IPS-NIHi7 (cell line): Measurements from ENCODE around the gene CD300A.
"Not testable (repeated sequence)": the region's sequence is repeated elsewhere in the genome, so short reads cannot be mapped to it uniquely, and the experiment has no call there.

Source experiments
- DNase-seq: peaks from one replicate; pipeline ENCODE4 v3.0.0; 2012; ENCODE audit warnings: mixed read lengths; ENCODE audit errors: extremely low spot score

The CD300A gene

GRCh38 chr17:74478420-74479100 lies 12.1 kb downstream of the CD300A start:
- no peak for DNase-seq

DNA sequence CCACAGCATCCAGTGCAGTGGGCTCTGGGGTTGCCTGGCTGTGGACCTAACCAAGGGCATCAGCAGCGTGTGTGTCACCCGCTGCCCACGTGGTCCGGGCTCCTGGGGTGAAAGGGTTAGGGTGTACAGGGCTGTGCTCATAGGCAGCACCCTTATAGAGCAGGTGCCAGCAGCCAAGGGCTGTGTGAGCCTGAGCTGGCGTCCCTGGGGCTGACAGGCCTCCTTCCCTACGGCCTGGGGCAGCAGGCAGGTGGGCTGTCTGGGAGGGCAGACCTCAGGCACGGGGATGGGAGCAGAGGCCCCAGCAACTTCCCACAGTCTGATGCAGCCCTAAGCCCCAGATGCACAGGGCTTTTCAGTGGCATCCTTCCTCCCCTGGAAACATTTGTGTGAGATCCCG lies 13.9 kb downstream of the CD300A start:
- no peak for DNase-seq

GRCh38 chr17:74481621-74482020 lies 15.2 kb downstream of the CD300A start:
- no peak for DNase-seq

DNA sequence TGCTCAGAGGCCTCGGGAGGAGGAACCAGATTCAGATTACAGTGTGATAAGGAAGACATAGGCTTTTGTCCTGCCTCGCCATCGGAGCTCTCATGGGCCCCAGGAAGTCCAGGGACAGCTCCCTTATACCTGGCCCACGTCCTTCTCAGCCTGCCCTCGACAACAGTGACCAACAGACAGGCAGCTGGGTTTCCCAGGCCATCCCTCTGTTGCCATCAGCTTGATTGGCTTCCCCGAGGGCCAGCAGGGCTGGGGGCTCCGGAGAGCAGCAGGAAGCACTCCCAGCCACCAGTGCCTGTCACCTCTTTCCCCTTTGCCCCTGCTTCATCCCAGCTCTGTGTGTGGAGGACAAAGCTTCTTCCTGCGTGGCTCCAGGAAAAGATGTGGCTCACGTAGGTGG lies 17.6 kb downstream of the CD300A start:
- DNase-seq: peak; percentile 14

DNA sequence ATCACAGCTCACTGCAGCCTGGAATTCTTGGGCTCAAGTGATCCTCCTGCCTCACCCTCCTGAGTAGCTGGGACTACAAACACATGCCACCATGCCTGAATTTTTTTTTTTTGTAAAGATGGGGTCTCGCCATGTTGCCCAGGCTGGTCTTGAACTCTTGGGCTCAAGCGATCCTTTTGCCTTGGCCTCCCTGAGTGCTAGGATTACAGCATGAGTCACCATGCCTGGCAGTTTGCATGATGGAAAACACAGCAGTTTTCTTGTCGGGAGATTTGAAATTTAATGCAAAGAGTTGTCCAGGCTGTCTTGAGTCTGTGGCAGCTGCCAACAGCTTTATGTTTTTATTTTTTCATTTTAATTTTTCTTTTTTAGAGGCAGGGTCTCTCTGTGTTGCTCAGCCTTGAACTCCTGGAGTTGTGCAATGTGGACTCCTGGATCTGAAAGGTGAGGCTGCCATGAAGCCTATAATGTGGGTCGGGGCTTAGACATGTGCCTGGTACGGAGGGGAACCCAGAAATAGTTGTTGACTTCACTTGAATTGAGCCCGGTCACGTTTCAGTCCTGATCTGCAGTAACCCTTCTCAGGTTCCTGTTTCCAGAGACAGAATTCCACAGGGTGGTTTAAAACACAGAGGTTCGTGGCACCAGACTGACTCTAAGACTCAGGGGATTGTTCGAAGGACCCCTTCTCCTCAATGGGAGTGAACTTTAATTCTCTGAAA lies 18.7 kb downstream of the CD300A start:
- DNase-seq: no peak

DNA sequence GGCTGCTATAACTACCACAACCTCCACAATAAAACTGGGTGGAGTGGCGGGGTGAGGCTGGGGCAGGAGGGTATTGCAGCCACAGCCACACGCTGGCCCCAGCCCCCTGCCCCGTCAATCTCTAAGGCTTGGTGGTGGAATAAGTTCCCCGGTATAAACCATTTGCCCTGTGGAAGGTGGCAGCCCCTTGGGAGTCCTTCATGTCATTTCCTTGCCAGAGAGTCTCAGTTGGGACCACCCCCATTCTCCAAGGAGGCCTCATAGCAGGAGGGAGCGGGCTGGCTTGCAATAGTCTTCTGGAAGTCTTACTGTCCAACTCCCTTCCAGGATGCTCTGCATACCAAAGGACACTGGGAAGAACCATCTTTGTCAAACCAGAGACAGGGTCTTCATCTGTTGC lies 19.4 kb downstream of the CD300A start:
- no peak for DNase-seq

DNA sequence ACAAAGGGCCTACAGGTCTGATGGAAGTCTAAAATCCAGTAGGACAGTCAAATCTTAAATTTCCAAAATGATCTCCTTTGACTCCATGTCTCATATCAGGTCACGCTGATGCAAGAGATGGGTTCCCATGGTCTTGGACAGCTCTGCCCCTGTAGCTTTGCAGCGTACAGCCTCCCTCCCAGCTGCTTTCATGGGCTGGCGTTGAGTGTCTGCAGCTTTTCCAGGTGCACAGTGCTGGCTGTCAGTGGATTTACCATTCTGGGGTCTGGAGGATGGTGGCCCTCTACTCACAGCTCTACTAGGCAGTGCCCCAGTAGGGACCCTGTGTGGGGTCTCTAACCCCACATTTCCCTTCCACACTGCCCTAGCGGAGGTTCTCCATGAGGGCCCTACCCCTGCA lies 21.8 kb downstream of the CD300A start:
- DNase-seq: not testable (repeated sequence)

DNA sequence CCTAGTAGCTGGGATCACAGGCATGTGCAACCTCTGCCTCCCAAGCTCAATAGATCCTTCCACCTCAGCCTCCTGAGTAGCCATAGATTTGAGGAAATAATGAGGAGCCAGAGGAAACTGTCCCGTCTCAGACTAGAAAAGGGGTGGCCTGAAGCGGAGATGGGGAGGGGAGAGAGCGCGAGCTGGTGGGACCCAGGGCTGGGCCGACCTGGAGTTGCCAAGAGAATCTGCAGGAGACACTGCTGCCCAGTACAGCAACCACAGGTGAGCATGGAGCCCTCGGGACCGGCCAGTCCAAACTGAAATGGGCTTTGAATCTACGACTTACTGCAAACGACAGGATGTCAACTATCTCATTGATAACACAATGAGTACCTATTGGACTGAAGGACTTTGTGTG lies 24.3 kb downstream of the CD300A start:
- no peak for DNase-seq

- no peak for DNase-seq
These were observed 25.2 kb downstream of the CD300A start for GRCh38 chr17:74491626-74492025.

DNA sequence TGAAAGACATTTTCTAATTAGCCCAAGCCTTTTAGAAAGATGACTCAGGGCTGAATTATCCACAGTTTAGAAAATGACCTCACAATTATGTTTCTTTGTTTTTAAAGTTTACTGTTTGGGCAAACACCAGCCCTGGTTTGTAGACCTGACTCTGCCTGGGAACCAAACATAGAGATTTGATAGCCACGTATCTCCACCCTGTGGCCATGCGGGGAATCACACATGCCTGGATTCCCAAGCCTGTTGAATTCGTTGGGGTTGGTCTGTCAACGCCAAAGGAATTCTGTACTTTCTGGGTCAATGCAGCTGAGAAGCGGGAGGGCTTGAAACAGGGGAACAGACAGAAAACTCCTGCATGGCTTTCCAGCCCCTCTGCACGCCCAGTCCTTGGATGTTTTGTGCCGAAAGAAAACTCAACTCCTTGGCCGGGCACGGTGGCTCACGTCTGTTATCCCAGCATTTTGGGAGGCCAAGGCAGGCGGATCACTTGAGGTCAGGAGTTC lies 26.9 kb downstream of the CD300A start:
- DNase-seq: peak; percentile 89

GRCh38 chr17:74497471-74497870 lies 31.0 kb downstream of the CD300A start:
- DNase-seq: no peak

DNA sequence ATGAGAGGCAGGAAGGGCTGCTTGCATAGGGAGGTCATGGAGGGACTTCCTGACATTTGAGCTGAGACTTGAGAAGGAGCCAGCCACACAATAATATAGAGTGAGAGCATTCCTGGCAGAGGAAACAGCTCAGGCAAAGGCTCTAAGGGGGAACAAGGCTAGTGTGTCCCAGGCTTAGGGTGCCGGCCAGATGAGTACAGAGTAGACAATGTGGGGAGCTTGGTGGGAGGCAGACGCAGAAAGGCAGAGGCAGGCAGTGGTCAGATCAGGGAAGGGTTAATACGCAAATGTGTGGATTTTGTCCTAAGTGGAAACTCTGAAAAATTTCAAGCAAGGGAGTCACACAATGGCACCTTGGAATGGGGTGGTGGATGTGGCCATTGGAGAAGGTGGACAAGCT lies 33.6 kb downstream of the CD300A start:
- DNase-seq: no peak

DNA sequence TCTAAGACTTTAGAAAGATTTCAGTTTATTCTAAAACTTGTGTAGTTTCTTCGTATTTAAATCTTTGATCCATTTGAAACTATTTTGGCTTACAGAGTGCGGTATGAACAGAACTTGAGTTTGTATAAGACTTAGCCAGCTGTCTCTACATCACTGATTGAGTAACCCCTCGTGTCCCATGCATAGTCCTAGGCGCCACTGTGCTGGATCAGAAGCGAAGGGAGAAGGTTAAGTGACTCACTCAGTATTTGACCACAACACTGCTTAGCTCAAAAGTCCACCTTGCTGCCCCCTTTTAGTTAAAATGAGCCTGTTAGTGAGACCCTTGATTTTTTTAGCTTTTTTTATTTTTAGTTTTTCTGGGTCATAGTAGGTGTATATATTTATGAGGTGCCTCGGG lies 36.4 kb downstream of the CD300A start:
- DNase-seq: no peak

- not testable (repeated sequence) for DNase-seq
These were observed 37.5 kb downstream of the CD300A start for GRCh38 chr17:74503949-74504348.

- no peak for DNase-seq
These were observed 41.7 kb downstream of the CD300A start for GRCh38 chr17:74508156-74508555.

- no peak for DNase-seq
These were observed 45.6 kb downstream of the CD300A start for GRCh38 chr17:74512036-74512435.

DNA sequence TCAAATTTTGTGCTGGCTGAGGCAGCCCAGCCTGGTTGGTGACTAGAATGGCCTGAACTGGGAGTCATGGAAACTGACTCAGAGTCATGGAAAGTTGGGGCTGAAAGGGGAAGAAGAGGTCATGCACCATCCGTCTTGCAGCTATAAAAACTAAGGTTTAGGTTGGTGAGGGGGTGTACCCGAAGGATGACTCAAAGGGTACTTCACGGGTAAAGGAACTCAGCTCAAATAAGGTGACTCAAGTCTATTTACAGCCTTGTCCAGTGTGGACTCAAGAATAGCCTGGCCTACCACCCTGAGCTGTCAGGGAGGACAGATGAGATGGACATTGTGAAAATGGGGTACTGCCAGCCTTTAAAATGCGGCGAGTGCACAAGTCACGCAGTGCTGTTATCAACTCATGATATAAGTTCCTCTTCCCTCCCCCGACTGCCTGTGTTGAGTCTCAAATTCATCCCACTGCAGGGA lies 46.2 kb downstream of the CD300A start:
- no peak for DNase-seq

GRCh38 chr17:74513987-74514631 lies 47.7 kb downstream of the CD300A start:
- DNase-seq: peak; percentile 8

- peak; percentile 7 for DNase-seq
These were observed 48.3 kb downstream of the CD300A start for GRCh38 chr17:74514632-74515334.

GRCh38 chr17:74515941-74516340 lies 49.5 kb downstream of the CD300A start:
- no peak for DNase-seq

DNA sequence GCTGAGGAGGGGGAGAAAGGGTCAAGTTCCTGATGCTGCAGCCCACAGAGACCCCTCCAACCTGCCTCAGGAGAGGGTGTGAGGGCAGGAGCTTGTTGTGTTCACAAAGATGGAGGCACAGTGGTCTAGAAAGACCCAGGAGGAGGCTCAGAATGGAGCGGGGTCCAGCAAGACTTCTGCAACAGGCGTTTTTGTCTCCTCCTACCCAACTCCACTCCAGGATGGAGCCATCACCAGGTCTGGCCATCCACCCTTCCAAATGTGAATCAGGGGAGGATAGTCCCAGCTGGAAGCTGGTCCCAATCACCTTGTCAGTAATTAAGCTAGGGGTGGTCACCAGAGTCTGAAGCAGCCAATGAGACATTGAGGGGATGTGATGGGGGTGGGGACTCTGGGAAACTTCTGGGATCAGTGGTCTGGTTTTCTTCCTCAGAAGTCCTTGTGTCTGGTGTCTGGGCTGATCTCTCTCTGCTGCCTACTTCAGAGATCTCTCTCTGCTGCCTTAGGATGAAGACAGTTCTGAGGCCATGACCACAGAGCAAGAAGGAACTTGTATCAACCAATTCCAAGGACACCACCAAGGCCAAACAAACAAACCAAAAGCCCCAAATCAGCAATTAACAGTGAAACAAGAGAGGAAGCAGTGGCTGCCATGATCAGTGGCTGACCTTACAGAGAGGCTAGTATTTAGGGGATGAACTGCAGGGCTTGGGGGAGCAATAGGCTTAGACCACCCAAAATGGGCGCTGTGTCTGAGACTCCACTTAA lies 50.3 kb downstream of the CD300A start:
- no peak for DNase-seq
